ENCODE measurements around the gene L1CAM.
A peak's percentile ranks its signal among the peaks of the same experiment; 100 is the strongest.

The L1CAM gene

DNA sequence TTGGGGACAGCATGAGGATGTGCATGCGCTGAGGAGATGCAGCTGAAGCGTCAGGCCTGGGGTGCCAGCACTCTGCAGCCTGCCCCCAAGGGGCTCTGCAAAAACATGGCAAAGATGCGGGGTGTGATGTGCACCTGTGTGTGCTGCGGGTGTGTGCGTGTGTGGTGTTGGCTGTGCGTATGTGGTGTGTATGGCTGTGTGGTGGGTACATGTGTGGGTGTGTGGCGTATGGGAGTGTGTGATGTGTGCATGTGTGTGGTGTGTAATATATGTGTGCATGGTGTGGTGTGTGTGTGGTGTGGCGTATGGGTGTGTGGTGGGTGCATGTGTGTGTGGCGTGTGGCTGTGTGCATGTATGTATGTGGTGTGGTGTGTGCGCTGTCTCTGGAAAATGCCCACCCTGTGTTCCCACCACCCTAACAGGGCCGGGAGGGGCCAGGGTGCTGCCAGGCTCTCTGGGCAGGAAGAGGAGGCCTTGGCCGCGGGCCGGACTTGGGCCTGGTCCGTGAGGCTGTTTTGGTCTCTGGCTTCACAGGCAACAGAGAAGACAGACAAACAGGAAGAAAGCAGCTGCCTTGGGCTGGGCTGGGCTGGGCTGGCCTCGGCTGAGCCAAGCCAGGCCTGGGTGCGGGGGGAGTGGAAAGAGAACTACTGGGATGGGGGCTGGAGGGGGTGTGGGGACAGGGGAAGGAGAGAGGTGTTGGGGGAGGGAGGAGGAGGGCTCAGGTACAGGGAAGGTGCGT lies 17.4 kb upstream of the L1CAM start:
- DNase-seq = no peak

DNA sequence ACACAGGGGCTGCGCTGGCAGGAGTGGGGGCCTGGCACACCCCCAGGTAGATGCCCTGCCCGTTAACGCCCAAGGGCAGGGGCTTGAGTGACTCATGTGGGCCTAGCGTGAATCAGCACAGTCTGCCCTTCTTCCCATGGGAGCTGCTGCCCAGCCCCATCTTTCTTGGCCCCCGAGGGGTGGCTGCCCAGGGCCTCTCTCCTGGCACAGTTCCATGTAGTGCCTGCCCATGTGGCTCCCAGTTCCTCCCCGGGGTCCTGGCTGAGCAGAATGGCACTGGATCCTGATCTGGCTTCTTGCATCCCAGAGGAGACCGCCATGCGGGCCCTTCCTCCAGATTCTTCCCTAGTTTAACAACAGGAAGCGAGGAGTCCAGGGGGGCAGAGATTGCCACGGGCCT lies 16.4 kb upstream of the L1CAM start:
- DNase-seq = no peak

DNA sequence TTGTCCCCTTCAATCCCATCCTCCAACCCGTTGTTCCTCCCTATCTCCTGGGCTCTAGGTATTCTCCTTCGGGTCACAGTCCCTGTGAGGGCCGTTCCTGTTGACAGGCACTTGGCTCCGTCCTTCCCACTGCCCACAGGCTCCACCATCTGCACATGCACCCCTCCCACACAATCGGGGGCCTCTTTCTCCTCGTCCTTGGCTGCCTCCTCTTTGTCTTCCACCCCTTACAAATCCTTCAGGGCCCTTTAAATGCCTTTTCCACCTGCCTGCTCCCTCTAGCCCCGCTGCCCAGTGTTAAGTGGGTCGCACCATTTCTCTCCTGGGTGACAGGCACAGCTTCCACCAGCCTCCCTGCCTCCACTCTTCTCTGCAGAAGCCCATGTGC lies 15.8 kb upstream of the L1CAM start:
- DNase-seq = no peak

DNA sequence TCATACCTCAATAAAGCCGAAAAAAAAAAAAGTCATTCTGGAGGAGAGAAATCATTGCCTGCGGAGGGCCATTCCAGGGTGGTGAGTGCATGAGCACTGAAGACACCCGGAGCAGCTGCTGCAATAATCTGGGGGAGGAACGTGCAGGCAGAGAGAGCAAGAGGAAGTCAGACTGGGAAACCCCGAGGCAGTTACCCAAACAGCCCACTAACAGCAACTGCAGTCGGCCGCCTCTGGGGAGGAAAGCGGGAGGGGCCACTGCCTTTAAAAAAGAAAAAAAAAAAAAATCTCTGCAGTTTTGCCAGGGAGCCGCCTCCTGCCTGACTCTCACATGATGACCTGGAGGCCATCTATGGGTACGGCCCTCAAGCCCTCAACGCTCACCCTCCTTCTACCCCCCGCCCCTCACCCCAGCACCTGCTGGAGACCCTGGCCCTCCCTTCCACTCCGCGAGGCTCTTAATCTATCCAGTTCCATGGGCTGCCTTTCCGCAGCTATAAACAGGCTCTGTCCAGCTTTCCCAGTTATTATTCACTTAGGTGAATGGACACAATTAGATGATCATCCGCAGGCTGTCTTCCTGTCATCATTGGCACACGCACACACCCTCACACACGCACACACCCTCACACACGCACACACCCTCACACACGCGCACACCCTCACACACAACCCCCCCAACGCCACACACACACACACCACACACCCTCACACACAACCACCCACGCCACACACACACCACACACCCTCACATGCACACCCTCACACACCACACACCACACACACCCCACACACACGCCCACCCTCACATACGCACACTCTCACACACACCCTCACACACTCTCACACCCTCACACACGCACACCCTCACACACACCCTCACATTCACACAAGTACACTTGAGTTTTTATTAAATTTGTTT lies 15.1 kb upstream of the L1CAM start:
- DNase-seq = peak; percentile 72

DNA sequence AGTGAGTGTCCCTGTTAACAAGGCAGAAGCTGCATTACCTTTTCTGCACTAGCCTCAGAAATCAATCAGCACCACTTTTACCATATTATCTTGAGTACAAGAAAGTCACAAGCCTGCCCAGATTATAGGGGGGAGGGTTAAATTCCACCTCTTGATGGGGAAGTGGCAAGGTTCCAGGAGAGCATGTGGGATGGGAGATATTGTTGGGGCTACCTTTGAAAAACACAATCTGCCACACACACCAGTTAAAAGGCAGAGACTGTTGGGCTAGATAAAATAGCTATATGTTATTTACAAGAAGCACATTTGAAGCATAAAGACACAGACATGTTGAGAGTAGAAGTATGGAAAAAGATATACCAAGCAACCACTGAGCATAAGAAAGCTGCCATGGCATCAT lies 11.9 kb upstream of the L1CAM start:
- DNase-seq = no peak

DNA sequence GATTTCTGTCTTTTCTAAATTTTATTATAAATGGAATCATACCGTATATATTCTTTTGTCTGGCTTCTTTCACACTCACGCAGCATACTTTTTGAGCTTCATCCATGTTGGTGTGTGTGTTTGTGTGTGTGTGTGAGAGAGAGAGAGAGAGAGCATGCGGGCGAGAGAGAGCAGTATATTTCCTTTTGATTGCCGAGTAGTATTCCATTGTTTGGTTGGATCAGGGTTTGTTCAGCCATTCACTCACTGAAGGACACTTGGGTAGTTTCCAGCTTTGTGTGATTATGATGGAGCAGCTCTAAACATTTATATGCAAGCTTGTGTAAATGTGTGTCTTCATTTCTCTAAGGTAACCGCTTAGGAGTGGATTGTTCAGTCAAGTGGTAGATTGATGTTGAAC lies 3.1 kb upstream of the L1CAM start:
- DNase-seq = no peak

DNA sequence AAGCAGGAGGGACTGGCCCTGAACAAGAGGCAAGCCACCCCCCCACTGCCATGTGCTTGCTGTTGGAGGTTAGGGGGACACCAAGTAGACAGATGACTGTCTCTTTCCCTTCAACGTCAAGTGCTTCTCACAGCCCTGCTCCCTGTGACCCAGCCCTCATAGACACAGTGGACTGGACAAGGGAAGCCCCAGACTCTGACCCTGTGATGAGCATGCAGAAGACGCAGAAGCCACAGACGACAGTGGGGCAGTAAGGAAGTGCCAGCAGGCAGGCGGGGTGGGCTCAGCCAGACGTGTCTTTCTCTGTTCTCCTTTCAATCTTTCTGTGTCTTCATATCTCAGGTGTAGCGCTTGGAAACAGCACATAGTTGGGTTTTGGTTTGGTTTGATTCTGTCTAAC lies 2.4 kb upstream of the L1CAM start:
- no peak for DNase-seq

DNA sequence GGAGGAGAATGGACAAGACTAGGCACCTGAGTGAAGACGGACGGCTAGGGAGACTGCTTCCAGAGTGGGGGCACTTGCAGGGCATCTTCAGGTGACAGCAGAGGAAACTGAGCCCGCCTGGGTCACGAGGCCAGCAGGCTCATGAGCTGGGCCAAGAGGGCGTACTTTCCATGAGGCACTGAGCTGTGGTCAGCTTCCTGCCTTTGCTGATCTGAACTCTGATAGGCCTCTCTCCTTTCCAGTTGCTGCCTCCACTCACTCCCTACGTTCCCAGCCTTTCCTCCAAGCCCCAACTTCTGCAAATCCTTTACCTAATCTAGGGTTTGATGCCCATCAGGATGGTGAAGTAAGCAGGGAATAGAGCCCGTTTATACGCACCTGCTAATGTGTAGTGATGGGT lies 1.4 kb upstream of the L1CAM start:
- no peak for DNase-seq

DNA sequence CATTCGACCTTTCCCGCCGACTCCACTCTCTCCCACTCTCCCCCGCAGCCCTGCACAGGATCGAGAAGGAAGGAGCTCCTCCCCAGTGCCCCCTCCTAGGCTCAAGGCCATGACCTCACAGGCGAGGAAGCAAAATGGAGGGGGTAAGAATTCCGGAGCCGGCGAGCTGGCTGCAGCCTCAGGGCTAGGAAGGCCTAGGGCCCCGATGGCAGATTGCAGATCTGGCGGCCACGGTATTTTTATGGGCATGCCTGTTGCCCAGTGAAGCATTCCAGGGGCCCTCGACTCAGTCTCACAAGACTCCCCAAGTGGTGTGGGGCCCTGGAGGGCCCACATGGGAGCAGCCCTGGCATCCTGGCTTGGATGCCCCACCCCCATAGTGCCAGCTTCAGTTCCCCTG lies 942 bp upstream of the L1CAM start:
- no peak for DNase-seq

DNA sequence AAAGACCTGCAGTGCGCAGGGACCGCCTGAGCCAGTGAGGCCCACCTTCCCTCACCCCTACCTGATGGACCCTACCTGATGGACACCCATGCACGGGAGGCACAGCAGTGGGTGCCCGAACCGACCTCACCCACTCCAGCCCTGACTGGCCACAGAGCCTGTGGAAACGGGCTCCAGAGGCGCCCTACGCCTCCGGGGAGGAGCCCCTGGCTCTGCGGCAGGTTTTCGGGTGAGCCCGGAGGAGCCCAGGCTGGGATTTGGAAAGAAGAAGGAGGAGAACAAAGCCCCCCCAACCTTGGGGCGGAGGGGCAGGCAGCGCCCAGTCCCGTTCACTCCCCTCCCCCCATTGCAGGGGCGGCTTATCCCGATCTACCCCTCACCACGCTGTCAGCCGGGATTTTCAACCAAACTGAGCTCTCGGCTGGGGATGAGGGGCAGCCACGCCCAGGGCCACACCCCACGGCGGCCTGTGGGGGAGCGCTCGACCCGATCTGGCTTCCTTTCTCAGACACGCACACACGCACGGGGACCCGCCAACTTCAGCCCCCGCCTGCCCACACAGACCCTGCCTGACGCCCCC lies 675 bp downstream of the L1CAM start:
- no peak for DNase-seq

DNA sequence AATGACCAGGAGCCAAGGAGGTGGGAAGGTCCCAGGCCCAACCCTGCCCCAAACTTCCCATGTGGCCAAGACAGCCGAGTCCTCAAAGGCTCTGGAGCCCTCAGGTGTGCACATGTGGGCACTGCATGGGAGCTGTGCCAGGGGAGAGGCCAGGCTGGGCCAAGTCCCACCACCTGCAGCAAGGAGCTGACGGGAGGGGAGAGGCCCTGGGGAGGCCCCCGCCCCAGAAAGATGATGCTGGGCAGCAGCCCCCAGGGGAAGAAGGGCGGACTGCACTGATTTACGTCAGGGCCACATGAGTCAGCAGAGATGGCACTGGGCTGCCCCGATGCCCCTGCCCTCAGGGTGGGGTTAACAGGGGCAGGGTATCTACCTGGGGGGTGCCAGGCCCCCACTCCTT lies 1.4 kb downstream of the L1CAM start:
- peak; percentile 42 for DNase-seq

DNA sequence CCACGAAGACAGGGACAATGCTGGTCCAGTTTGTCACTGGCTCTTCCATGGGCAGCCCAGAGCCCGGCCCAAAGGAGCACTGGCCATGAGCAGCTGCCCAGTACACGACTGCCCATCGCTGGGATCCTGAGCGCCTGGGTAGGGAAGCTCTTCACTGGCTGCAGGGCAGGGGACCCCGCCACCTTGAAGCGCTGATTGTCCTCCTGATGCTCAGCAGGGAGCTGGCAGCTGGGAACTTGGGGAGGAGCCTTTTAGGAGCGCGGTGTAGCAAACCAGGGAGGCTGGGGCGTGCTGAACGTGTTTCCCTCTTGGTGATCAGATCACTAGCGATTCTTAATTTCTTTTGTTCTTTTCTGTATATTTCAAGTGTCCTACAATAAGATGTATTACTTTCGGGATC lies 1.8 kb downstream of the L1CAM start:
- DNase-seq = no peak

DNA sequence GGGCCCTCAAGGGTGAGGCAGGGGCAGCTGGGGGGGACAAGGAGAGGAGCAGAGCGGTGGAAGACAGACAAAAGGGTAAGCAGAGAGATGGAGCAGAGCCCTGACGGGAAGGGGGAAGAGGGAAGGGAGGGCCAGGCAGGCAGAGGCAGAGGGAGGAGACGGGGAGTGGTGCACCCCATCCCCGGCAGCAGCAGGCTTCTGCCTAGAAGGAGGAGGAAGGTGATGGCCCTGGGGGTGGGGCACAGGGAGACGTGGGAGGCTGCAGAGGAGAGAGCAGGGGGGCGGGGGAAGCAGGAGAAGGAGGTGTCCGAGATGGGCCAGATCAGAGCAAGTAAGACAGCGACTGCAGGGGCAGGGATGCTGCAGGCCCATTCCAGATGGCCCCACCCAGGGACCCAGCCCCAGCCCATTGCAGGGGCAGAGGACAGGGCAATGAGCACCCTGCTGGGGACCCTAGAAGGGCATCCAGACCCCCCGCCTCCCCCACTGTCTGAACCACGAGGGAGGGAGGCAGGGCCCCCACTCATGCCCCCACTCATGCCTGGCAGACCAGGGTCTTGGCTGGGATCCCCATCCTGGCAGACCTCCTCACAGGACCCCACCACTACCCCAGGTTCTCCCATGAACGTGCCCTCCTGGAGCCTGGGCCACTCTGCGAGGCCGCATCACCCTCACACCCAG lies 2.7 kb downstream of the L1CAM start:
- DNase-seq = no peak

DNA sequence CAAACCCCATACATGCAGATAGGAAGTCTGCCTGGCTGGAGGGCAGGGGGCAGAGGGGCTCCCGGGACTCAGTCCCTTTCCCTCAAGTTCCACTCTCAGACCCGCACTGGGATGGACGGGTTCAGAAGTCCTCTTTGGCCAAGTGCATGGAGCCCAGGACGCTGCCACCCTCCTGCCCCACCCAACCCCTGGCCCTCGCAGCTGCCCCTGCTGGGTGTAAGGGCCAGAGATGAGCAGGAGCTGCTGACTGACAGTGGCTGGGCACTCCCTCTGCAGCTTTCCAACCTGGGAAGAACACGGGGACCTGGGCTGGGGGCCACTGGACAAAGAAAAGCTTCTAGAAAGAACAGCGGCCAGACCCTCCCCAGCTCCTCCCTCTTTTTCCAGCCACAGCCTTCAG lies 3.4 kb downstream of the L1CAM start:
- no peak for DNase-seq

DNA sequence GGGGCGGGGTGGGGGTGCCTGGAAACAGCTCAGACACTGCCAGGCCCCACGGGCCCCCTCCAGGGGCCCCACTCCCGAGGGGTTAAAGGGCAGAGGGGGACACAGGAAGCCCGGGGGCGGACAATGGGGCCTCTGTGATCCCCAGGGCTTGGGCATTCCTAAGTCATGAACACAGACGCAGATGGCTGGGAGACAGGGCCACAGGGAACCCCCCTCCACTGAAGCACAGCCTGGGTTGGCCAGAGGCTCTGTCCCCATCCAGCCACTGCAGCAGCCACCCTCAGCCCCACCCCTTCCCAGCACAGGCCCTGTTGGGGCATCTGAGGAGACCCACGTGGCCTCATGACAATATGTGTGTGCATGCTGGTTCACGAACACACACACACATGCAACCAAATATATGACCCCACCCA lies 3.9 kb downstream of the L1CAM start:
- DNase-seq = no peak

DNA sequence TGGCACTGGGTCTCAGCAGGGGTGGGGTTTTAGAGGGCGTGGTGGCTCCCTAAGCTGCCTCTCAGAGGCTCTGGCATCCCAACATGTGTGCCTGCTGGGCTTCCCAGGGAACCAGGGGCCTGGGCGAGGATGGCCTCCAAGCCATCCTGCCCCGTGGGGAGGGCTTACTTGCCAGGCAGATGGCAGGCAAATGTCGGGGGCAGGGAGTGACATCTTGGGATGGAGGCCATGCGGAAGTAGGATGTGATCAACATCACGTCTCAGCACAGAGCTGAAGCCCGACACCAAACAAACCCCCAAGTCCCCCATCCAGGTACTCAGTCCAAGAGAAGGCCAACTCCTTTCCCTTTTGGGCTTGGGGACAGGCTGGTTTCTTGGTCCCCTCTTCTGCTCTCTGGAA lies 4.7 kb downstream of the L1CAM start:
- DNase-seq = no peak

DNA sequence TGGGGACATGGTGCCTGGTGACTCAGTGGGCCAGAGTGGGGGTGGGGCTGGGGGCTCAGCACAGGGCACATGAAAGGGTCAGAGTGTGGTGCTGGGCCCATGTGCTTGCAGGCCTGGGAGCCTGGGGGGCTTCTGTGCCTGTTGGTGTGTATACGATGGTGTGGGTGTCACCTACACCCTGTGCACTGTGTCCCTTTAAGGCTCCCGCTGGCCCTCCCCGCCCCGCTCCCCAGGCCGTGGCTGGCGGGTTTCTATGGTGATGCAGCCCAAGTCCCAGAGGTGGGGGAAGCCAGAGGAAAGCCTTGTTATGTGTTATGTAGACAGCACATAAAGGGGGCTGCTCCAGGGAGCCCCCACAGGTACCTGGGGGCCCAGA lies 5.5 kb downstream of the L1CAM start:
- DNase-seq = no peak

DNA sequence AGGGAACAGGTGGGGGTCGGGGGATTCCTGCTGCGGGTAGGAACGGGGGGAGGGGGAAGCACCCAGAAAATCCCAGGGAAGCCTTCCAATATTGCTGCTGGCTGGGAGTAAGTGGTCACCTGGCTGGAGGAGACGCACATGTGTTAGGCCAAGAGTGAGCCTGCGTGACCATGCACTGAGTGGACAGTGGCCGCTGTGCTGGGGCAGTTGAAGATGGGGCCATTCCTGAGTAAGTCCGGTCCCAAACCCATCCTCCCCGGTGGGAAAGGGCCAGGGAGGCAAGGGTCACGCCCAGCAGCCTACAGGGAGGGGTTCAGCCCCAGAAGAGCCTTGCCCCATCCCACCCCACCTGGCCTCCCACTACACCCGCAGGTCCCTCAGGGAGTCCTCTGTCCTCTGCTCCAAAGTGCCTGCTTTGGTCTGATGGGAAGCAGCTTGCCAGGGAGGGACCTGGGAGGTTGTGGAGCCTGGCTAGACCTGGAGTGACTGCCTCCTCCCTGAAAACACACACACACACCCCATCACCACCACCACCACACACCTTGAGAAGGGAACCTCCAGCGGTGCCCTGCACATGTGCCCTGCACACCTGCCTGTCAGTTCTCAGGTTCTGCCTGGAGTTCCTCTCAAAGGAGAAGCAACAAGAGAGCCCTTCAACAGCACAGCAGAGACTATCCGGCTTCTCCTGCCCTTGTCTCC lies 6.1 kb downstream of the L1CAM start:
- no peak for DNase-seq

DNA sequence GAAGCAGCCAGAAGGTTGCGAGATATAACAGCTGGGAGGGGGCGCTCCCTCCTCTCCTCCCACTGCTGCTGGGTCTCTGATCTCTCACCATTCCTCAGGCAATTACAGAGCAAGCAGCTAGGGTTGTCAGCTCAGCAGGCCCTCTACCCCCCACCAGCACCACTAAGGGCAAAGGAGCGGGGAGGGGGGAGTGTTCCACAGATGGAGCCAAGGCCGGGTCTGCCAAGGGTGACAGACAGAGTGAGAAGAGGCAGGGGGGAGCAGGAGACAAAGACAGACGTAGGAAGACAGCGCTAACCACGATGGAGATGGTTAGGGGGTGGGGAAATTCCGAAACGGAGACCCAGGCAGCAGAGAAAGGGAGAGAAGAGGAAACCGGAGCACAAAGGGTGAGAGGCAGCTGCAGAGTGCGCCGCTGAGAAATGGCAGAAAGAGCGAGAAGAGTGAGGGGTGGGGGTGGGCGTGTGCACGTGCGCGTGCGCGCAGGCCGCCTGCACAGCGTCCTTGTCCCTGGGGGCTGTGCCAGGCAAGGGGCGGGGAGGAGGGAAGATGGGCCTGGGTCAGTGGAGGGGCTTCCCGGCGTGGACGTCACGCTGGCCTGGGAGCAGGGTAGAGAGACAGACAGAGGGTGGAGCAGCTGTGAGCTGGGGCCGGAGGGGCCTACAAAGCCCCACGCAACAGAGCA lies 6.9 kb downstream of the L1CAM start:
- DNase-seq = peak; percentile 71

DNA sequence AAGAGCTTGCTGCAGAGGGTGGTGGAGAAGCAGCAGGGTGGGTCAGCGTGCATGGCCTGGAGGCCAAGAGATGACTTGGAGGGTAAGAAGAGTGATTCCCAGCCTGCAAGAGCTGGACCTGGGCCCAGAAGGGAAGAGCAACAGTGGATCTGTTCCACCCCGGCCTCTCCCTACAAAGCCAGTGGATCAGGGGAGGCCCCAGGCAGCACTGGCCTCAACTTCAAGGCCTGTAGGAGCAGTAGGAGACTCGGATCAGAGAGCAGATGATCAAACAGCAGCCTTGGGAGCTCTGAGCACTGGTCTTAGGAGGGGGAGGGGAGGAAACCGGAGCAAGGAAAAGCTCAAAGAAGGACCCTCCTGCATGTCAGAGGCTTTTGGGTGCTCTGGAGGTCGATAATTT lies 7.6 kb downstream of the L1CAM start:
- DNase-seq = no peak

DNA sequence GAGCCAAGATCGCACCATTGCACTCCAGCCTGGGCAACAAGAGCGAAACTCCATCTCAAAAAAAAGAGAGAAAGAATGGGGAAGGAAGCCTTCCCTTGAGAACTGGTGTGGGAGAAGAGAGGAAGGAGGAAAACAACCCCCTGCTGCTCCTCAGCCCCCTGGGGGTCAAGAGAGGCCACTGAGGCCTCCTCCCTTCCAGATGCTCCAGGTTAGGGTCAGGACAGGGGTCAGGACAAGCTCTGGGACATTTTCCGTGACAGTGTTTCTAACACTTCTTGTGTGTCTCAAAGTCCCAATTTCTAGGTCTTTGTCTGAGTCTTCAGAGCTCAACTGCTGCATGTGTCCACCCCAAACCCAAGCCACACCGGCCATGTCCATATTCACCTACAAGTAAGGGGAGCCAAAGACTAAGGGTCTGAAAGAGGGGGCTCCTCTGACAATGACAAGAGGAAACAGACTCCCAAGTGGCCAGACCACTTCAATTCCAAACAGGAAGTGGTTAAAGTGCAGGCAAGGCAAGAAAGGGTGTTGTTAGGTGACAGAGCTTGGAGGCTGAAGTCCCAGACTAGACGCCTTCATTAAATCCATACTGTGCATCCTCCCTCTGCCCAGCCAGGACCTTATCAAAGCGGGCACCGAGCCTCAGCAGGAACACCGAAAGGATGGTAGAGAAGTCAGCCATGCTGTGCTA lies 8.3 kb downstream of the L1CAM start:
- DNase-seq = no peak

DNA sequence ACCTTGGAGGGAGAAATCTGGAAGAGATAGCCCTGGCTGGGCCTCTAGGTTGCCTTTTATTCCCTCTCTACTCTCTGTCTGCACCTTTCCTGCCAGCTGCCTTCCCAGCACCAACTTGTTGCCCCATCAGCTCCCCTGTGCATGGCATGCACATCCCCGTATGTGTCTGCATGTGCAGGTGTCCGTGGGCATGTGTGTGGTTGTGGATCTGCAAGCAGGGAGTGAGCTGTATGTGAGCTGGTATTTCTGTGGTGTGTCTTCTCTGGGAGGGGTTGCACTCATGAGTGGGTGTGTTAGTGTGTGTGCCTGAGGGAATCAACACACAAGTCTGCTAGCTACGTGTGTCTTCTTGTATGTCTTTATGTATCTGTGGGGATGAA lies 9.9 kb downstream of the L1CAM start:
- no peak for DNase-seq
